Kidney epithelial cell (primary cell): ENCODE data around the gene MOBP. TPM values are rescaled to one million over a fixed set of nuclear protein-coding genes. Genes with fewer than 3 reads are reported as not detected.

ENCODE experiments used
- DNase-seq: peaks from one replicate; pipeline ENCODE4 v3.0.0-alpha.2; 2010; ENCODE audit warnings: low read depth
- H3K27me3 ChIP-seq: 2 replicates; pipeline ENCODE4 v1.6.0; 2011; ENCODE audit warnings: low read length; ENCODE audit not compliant: control insufficient read depth, insufficient read depth
- H3K36me3 ChIP-seq: 2 replicates; pipeline ENCODE4 v1.5.1; 2011; ENCODE audit warnings: low read length; ENCODE audit not compliant: control insufficient read depth, insufficient read depth
- H3K4me3 ChIP-seq: 2 replicates; pipeline ENCODE4 v1.5.1; 2011; ENCODE audit warnings: low read depth, mild to moderate bottlenecking, control low read depth, low read length
- total RNA-seq: library from RNA; depleted of rRNA; stranded (reverse); fragments of >200 nt; gene quantifications from 2 replicates; pipeline ENCODE4 v1.2.3, GENCODE V29; 2015
- TF ChIP-seq, protein P1 (sequence below): IDR thresholded peaks from 2 replicates; pipeline ENCODE4 v1.5.1; 2011; ENCODE audit warnings: mild to moderate bottlenecking, moderate library complexity, low read length, control low read depth, inconsistent platforms; ENCODE audit not compliant: insufficient read depth, poor library complexity, severe bottlenecking

Gene MOBP
- total RNA-seq, 1 donor from 2014 or later, result 0.08 TPM

DNA sequence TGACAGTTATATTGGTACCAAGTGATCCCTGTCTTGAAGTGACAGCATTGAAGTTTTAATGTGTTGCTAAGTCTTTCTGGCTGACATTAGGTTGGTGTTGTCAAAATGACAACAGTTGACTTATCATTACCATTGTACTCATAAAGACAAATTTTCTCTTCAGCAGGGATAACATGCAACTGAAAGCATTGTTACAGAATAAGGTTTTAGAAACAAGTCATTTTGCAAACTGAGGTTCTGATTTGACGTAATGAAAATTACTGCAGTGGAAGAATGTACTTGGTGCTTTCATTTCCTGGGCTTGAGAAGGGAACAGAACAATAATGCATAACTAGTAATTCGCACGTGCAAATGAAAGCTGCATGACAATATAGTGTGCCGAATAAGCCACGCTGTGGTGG lies 75.1 kb downstream of the MOBP start:
- no peaks in the 10 kb centered on the region for H3K36me3 ChIP-seq
- DNase-seq, result no peak
- H3K4me3 ChIP-seq, result no peak overlapping the region
- no peaks in the 10 kb centered on the region for H3K27me3 ChIP-seq
- TF ChIP-seq, protein P1, sequence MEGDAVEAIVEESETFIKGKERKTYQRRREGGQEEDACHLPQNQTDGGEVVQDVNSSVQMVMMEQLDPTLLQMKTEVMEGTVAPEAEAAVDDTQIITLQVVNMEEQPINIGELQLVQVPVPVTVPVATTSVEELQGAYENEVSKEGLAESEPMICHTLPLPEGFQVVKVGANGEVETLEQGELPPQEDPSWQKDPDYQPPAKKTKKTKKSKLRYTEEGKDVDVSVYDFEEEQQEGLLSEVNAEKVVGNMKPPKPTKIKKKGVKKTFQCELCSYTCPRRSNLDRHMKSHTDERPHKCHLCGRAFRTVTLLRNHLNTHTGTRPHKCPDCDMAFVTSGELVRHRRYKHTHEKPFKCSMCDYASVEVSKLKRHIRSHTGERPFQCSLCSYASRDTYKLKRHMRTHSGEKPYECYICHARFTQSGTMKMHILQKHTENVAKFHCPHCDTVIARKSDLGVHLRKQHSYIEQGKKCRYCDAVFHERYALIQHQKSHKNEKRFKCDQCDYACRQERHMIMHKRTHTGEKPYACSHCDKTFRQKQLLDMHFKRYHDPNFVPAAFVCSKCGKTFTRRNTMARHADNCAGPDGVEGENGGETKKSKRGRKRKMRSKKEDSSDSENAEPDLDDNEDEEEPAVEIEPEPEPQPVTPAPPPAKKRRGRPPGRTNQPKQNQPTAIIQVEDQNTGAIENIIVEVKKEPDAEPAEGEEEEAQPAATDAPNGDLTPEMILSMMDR, result no peak

DNA sequence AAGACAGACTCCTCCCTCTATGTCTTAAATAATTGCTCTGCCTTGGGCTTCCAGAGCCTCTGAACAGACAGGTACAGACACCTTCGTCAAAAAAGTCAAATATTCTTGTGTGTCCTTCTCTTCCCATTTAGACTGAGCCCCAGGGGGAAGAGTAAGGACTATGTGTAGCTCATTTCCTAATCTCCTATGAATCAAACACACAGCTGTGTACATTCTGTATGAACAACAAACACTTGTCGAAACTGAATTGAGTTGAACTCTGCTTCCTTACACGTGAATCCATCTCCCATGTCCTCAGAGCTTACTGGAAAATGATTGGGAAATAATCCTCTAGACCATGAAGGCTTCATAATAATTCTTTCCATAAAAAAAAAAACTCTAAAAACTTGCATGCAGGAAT lies 80.8 kb downstream of the MOBP start:
- TF ChIP-seq, protein P1, result no peak
- H3K27me3 ChIP-seq, result no peaks in the 10 kb centered on the region
- DNase-seq, result no peak
- H3K4me3 ChIP-seq, result no peak overlapping the region
- H3K36me3 ChIP-seq, result no peaks in the 10 kb centered on the region

DNA sequence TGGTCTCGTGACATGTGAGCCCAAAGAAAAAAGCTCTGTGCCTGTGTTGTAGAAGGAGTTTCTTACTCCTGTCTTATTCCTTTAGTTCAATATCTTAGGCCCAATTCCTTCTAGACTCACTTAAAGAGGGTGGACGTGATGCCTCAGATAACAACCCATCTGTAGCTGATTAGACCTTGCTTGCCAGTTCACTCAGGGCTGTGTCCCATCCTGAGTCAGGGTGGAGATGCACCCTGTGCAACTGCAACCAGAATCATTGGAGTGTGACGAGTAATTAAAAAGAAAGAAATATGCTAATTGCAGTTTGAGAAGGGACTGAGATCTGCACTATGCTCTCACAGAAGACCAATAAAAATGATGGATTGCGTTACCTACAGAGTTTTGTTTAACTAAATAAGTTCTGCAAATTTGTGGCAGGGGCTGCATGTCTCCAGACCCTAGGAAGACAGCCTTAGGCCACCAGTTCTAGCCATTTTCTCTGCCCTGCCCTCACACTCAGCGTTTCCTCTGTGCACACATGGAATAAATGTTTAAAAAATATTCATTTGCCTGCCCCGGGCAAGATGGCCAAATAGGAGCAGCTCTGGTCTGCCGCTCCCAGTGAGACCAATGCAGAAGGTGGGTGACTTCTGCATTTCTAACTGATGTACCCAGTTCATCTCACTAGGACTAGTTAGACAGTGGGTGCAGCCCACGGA lies 83.0 kb downstream of the MOBP start:
- Histone ChIP-seq H3K36me3 (no peaks in the 10 kb centered on the region), H3K27me3 (no peaks in the 10 kb centered on the region), H3K4me3 (no peak overlapping the region)
- TF ChIP-seq, protein P1, result no peak
- no peak for DNase-seq

Other genes starting within 250 kb of the MOBP start
- not detected in 2 replicates for gene CX3CR1, start 187.6 kb upstream of the MOBP start, total RNA-seq
- gene CCR8, start 138.0 kb upstream of the MOBP start, total RNA-seq, result not detected in 2 replicates
- gene SLC25A38, start 84.3 kb upstream of the MOBP start, total RNA-seq, result 30.8 and 50.2 TPM in 2 replicates
- 2,479 and 2,486 TPM in 2 replicates for gene RPSA, start 61.0 kb upstream of the MOBP start, total RNA-seq